ENCODE measurements around the gene GPN1. TPM values are rescaled to one million over a fixed set of nuclear protein-coding genes. Genes with fewer than 3 reads are reported as not detected.

GPN1 gene
- total RNA-seq (2014; rRNA removed; shearing (Covaris generic)) (40.3 and 41.2 TPM in 2 replicates), polyA plus RNA-seq (2016; fragmentation: Nextera tagmentation; extraction: Ambion mirVana) (20.8 and 23.7 TPM in 2 replicates)
- long read RNA-seq, transcript GPN1-212 (14 exons, 1,832 nt) = major isoform, 44 of 57 reads
- long read RNA-seq, partial matches to known transcripts = 1 of 57 reads
- long read RNA-seq, other reads (novel, unspliced or antisense) = 12 of 57 reads

- Histone ChIP-seq H3K79me2 (replicated peaks; ENCODE audit: insufficient read depth) (peaks cover 11% of the 10 kb centered on the region), H3K4me2 (peak within 1 kb of the TSS; percentile 81), H3K27me3 (ENCODE audit: insufficient read depth) (no peaks in the 10 kb centered on the region), H4K20me1 (replicated peaks; ENCODE audit: insufficient read depth) (0 out of 2 replicates have a peak, but pooled peaks cover 3% of the 10 kb centered on the region), H3K9me2 (ENCODE audit: insufficient read depth) (no peaks in the 10 kb centered on the region), H3K27ac (ENCODE audit: low read depth) (0 out of 2 replicates have a peak within 1 kb of the TSS, but pooled peaks have one; percentile 53), H3K36me3 (ENCODE audit: insufficient read depth) (peaks cover 16% of the 10 kb centered on the region), H3F3A (replicated peaks; ENCODE audit: low read depth) (no peaks in the 10 kb centered on the region), H3K4me1 (ENCODE audit: insufficient read depth) (peaks cover 10% of the 10 kb centered on the region), H3K4me3 (peak within 1 kb of the TSS; percentile 81), H2AFZ (peak within 1 kb of the TSS; percentile 84)
- no peaks in the 10 kb centered on the region for H3K4me1 Mint-ChIP-seq
- DNase-seq (ENCODE audit: low spot score) (peak; percentile 94), ATAC-seq (peak; percentile 98)
- H3K4me3 Mint-ChIP-seq = no peak within 1 kb of the TSS
- H3K27me3 Mint-ChIP-seq (ENCODE audit: insufficient read depth, low read depth, poor library complexity) = no peaks in the 10 kb centered on the region
- no peak within 1 kb of the TSS; the same call in 1 of the 2 replicates for H3K27ac Mint-ChIP-seq
- TF ChIP-seq EZH2 (IDR thresholded peaks at IDR 0.05; ENCODE audit: low read depth, unreplicated experiment) = no peak
- TF ChIP-seq CREB1 (CRISPR knock-in tag; IDR thresholded peaks at IDR 0.05; ENCODE audit: low read depth) = peak; percentile 74
- TF ChIP-seq POLR2AphosphoS5 (IDR thresholded peaks at IDR 0.05; ENCODE audit: low read depth) = peak; percentile 93
- TF ChIP-seq, protein P1, sequence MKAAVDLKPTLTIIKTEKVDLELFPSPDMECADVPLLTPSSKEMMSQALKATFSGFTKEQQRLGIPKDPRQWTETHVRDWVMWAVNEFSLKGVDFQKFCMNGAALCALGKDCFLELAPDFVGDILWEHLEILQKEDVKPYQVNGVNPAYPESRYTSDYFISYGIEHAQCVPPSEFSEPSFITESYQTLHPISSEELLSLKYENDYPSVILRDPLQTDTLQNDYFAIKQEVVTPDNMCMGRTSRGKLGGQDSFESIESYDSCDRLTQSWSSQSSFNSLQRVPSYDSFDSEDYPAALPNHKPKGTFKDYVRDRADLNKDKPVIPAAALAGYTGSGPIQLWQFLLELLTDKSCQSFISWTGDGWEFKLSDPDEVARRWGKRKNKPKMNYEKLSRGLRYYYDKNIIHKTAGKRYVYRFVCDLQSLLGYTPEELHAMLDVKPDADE (IDR thresholded peaks at IDR 0.05) = peak; percentile 68; the same call in 1 of the 2 replicates
- H3K36me3 Mint-ChIP-seq (ENCODE audit: low read depth) = peaks cover 22% of the 10 kb centered on the region
- H3K9me3 Mint-ChIP-seq = no peaks in the 10 kb centered on the region
Measured at GRCh38 chr2:27628767-27629709, at the start of gene GPN1, which contains the start of gene CCDC121. GPN1 (plus strand) TSS chr2:27629050; CDS start chr2:27629059, 9 bp downstream. CCDC121 (minus strand) TSS chr2:27629012; CDS start chr2:27627799, 1,213 bp downstream.

DNA sequence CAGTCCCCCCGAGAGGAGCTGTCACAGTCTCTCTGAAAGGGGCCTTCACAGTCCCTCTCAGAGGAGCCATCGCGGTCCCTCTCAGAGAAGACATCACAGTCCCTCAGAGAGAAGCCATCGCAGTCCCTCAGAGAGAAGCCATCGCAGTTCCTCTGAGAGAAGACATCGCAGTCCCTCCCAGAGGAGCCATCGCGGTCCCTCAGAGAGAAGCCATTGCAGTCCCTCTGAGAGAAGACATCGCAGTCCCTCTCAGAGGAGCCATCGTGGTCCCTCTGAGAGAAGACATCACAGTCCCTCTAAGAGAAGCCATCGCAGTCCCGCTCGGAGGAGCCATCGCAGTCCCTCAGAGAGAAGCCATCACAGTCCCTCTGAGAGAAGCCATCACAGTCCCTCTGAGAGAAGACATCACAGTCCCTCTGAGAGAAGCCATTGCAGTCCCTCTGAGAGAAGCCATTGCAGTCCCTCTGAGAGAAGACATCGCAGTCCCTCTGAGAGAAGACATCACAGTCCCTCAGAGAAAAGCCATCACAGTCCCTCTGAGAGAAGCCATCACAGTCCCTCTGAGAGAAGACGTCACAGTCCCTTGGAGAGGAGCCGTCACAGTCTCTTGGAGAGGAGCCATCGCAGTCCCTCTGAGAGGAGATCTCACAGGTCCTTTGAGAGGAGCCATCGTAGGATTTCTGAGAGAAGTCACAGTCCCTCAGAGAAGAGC is 47.3 kb upstream of the GPN1 start:
- H3F3A ChIP-seq (replicated peaks; ENCODE audit: low read depth) = no peaks in the 10 kb centered on the region
- peaks cover 8% of the 10 kb centered on the region; the same call in 1 of the 2 replicates for H3K9me2 ChIP-seq (ENCODE audit: insufficient read depth)
- H3K27ac Mint-ChIP-seq = no peak overlapping the region
- H3K27ac ChIP-seq (ENCODE audit: low read depth) = no peak overlapping the region
- H4K20me1 ChIP-seq (replicated peaks; ENCODE audit: insufficient read depth) = peaks cover 21% of the 10 kb centered on the region
- no peaks in the 10 kb centered on the region; the same call in 1 of the 3 replicates for H3K36me3 Mint-ChIP-seq (ENCODE audit: low read depth)
- H3K4me2 ChIP-seq = peak overlapping the region; percentile 77; the same call in 1 of the 2 replicates
- no peak overlapping the region for H3K4me3 Mint-ChIP-seq
- no peaks in the 10 kb centered on the region for H3K27me3 ChIP-seq (ENCODE audit: insufficient read depth)
- ATAC-seq (no peak), DNase-seq (ENCODE audit: low spot score) (no peak)
- peaks cover 7% of the 10 kb centered on the region; the same call in 1 of the 2 replicates for H3K4me1 ChIP-seq (ENCODE audit: insufficient read depth)
- H3K9me3 Mint-ChIP-seq = peaks cover 30% of the 10 kb centered on the region
- peaks cover 16% of the 10 kb centered on the region for H3K4me1 Mint-ChIP-seq
- H3K79me2 ChIP-seq (replicated peaks; ENCODE audit: insufficient read depth) = peaks cover 36% of the 10 kb centered on the region
- no peaks in the 10 kb centered on the region for H3K36me3 ChIP-seq (ENCODE audit: insufficient read depth)
- H3K4me3 ChIP-seq = no peak overlapping the region
- peaks cover 19% of the 10 kb centered on the region for H3K27me3 Mint-ChIP-seq (ENCODE audit: insufficient read depth, low read depth, poor library complexity)
- peak overlapping the region; percentile 93 for H2AFZ ChIP-seq
- no peak for TF ChIP-seq STAT1 (IDR thresholded peaks at IDR 0.05; ENCODE audit: unreplicated experiment)
- TF ChIP-seq, protein P1 (IDR thresholded peaks at IDR 0.05) = no peak
- TF ChIP-seq, protein P2, sequence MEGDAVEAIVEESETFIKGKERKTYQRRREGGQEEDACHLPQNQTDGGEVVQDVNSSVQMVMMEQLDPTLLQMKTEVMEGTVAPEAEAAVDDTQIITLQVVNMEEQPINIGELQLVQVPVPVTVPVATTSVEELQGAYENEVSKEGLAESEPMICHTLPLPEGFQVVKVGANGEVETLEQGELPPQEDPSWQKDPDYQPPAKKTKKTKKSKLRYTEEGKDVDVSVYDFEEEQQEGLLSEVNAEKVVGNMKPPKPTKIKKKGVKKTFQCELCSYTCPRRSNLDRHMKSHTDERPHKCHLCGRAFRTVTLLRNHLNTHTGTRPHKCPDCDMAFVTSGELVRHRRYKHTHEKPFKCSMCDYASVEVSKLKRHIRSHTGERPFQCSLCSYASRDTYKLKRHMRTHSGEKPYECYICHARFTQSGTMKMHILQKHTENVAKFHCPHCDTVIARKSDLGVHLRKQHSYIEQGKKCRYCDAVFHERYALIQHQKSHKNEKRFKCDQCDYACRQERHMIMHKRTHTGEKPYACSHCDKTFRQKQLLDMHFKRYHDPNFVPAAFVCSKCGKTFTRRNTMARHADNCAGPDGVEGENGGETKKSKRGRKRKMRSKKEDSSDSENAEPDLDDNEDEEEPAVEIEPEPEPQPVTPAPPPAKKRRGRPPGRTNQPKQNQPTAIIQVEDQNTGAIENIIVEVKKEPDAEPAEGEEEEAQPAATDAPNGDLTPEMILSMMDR (conservative IDR thresholded peaks at IDR 0.05; ENCODE audit: low read depth in 2 of 2) = no peak
- no peak for TF ChIP-seq JUNB (IDR thresholded peaks at IDR 0.05; ENCODE audit: unreplicated experiment)

Data from GM23338 (cell line).